Measurements from ENCODE around the gene UTP25.

UTP25 gene

DNA sequence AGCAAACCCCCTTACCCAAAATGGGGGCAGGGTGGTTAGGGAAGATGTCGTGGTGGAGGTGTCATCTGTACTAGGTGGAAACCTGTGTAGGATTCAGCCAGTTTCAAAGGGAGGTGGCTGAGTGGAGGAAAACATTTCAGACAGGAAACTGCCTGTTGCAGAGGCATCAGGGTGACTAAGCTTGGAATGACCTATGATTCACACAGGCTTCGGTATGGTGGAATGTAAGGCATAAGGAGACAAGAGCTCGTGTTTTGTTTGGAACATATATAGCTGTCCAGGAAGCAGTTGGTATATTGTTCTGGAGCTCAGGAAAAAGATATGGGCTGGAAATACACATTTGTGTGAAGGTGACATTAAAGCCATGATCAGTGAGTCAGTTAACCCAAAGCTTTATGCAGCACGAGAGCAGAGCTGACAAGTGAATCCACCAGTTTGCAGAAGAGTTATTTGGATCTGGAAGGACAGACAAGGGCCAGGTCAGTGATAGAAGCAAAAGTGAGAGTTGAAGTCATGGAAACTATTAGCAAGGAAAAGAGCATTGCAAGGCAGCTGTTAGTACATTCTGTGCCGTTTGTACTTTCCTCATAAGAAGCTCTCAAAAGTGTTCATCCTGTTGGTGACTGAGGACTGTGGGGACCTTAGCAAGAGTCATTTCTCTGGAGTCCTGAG lies 12.2 kb downstream of the UTP25 start:
- DNase-seq (ENCODE audit: low read depth in 3 of 3): no peak

DNA sequence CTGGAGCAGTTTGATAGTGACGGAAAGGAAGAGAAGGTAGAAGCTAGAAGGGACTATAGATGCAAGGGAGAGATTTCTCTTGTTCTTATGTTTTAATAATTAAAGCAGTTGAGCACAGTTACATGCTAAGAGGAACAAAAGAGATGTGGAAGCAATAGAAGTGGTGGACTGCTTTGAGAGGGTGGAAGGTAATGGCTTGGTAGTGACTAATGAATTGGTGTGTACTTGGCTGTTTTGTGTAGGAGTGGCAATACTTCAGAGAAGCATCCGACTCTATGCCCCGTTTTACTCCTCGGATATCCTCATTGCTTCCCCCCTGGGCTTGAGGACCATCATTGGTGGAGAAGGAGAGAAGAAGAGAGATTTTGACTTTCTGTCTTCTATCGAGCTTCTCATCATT lies 12.8 kb downstream of the UTP25 start:
- no peak for DNase-seq (ENCODE audit: low read depth in 3 of 3)

DNA sequence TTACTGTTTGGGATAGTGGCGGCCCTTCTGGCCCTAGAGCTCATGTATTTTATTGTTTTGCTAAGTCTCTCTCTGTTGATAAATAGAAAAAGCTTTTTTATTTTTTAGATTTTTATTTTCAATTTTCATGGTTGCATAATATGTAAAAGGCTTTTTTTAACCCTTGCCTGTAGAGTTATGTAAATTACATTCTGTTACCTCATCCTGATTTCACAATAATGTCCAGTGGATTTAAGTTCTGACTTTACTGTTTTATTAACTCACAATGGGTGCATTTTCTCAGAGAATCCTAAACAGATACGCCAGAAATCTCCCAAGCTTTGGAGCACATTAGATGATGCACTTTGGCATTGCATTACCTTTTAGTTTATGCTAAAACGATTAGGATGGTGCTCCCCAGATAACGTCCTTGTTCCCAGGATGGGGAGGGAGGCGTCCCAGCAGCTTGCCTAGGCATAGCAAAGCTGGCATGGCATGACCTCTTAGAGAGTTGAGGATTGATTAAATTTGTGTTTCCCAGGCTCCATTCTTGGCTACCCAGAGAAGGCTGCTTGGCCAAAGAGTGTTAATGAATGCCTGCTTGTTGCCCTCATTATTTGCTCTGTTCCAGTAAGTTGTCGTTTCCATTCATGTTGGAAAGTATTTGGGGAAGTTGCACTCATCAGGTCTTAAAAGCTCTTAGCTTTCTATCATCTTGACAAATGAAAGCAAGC lies 17.1 kb downstream of the UTP25 start:
- no peak for DNase-seq (ENCODE audit: low read depth in 3 of 3)

DNA sequence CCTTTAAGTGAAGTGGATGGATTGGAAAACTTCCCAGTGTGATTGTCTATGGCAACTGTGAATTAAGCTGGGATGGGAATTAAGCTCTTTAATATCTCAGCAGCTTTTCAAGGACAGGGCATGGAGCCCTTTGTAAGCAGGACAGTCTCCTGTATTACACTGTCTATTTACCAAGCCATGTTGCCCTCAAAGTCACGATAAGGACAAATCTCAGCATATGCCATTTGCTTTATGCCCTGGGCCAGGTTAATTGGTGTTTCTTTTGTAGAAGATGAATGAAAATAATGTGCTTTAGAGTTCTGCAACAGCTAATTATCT lies 17.6 kb downstream of the UTP25 start:
- no peak for DNase-seq (ENCODE audit: low read depth in 3 of 3)

DNA sequence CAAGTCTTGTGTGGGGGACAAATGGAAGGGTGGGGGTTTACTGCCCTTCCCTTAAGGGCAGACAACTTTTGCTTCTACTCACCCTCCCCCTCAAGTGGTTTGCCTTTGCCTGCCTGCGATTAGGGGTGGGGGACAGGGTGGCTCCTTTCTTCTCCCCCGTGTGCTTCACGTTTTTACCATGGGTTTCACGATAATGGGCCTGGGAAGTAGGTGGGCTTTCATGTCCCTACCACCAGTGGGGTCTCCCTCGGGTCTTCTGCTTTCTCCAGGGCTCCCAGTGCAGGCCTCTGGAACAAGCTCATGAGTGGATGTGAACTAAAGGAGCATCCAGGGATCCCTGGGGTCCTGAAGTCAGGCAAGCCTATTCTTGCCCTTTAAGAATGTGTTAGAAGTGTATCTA lies 21.6 kb downstream of the UTP25 start:
- no peak for DNase-seq (ENCODE audit: low read depth in 3 of 3)

DNA sequence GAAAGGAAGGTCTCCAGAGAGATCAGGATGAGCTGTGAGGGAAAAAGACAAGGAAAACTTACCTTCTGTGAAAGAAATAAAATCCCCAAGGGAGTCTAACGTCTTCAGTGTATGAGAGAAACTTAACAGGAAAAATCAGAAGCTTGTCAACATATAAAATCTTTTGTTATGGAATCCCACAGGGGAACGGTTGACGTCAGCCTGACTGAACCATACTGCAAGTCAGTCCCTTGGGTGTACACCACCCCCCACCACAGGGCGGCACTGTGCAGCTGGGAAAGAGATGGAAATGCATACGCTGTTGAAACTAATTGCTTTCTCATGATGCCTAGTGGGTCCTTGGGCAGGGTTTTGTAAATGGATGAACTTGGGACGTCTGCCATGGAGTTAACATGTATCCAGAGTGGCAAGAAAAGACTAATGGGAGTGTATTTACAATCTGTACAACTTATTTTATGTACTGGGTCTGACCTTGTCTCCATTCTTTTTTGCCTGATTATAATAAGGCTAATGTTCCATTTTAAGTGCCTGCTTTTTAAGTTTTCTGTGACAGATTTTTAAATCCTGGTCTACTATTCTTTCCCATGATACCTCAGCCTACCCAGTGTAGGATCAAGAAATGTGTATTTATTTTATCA lies 22.7 kb downstream of the UTP25 start:
- peak in 2 of 3 donors; percentile 10 to 31 for DNase-seq (ENCODE audit: low read depth in 3 of 3)

DNA sequence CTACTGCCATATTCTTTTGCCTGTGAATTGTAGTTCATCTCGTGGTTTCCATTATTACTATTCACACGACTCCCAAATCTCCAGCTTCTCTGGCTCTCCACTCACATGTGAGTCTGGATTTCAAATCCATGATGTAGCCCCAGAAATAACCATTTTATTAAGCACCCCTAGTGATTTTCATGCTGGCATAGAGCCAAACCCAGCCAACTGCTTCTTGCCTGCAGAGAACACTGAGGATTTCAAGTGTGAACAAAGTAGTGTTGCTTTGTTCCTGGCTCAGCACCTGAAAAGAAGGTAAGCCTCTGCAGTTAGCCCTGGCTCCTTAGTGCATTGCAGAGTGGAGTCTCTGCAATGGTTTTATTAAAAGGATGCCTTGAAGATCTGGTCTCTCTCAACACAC lies 25.9 kb downstream of the UTP25 start:
- DNase-seq (ENCODE audit: low read depth in 3 of 3): no peak

DNA sequence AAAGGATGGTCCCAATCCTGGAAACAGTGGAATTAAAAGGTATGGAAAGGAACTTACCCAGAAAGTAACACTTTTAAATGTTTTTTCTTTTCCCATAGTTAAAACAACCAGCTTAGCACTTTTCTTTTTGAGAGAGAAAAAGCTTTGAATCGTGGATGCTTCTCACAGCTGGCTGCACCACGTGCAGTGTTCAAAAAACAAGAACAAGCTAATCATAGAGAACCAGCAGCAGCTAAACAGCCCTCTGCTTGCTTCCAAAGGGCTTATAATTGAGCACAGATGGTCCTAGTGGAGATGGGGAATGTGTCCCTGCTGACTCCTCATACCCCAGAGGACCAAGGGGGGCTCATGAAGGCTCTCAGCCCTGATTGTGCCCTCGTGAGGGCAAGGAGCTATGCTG lies 26.4 kb downstream of the UTP25 start:
- DNase-seq (ENCODE audit: low read depth in 3 of 3): no peak

DNA sequence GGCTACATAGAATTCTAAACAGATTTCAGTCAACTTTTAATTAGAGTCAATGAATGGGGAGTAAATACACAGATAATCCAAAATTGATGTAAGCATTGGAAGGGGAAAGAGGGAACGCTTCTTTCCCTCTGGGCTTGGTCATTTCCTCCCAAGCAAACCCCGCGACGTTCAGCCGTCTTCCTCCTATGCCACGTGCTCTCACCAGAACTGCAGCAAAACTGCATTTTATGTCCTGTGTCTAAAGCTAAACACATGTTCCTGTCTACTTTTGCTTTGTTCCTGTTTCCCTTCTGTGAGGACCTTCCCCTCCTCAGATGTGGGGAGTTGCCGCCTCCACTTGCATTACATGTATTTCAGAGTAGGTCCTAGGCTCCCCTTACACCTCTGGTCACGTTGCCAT lies 27.2 kb downstream of the UTP25 start:
- DNase-seq (ENCODE audit: low read depth in 3 of 3): no peak

DNA sequence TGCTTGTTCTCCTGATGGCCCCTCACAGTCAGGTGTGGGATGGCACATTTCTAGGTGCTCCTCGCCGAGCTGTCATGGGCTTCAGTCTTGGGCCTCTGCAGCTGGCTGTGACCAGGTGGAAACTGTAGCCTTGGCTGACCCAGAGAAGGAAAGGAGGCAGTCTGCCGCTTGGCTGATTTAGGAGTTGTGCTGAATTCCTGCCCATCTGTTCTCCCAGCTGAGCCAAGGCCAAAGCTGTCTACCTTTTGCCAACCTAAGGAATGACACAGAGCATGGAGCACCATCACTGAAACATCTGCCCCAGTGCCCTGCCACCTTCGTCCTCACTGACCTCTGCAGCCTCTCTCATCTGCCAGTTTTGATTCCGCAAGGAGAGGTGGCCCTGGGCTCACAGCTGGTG lies 27.9 kb downstream of the UTP25 start:
- no peak for DNase-seq (ENCODE audit: low read depth in 3 of 3)

DNA sequence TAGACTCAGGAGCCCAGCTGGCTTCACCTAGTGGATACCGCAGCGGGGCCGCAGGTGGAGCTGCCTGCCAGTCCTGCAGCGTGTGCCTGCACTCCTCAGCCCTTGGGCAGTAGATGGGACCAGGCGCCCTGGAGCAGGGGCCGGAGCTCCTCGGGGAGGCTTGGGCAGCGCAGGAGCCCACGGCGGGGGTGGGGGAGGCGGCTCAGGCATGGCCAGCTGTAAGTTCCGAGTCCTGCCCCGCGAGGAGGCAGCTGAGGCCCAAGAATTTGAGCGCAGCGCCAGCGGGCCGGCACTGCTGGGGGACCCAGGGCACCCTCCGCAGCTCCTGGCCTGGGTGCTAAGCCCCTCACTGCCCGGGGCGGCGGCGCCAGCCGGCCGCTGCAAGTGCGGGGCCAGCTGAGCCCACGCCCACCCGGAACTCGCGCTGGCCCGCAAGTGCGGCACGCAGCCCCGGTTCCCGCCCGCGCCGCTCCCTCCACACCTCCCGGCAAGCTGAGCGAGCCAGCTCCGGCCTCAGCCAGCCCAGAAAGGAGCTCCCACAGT lies 30.9 kb downstream of the UTP25 start:
- no peak for DNase-seq (ENCODE audit: low read depth in 3 of 3)

DNA sequence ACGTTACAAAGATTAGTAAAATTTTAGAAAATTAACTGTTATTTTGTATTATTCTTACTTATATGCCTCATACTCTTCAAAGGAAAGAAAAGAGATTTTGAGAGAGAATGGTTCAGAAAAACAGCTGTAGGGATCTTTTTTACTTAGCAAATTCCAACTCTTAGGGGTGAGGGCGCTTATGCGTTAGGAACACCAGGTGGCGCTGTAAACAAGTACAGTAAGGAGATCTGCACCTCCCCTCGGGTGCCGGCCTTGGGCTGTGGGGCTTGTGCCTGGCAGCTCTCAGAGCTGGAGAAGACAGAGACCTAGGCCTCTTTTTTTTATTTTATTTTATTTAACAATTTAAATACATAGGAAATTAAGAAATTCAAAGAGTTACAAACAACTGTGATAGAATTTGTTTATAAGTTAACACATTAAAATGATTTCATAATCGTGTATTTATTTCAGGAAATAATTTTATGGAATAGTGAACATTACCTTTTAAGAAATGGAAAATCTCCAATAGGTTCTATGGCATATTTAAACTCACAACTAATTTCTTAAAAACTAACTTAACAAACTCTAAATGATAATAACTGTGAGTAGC lies 32.6 kb downstream of the UTP25 start:
- DNase-seq (ENCODE audit: low read depth in 3 of 3): peak; percentile 54 to 70 (median 60)

DNA sequence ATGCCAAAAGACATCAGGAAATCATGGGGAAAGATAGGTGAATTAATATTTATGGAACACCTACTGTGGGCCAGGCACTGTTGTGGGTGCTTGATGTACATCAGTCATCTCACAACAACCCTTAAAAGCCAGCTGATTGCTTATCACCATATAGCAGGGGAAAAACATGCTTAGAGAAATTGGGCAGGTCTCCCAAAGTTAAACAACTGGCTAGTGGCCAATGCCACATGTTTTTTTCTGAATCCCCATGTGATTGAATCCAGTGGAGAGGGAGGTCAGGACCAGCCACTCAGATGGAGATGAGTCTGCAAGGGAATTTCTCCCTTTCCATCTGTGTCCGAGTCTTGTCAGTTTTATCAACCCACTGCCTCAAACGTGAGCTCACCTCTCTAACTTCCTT lies 33.5 kb downstream of the UTP25 start:
- no peak for DNase-seq (ENCODE audit: low read depth in 3 of 3)

DNA sequence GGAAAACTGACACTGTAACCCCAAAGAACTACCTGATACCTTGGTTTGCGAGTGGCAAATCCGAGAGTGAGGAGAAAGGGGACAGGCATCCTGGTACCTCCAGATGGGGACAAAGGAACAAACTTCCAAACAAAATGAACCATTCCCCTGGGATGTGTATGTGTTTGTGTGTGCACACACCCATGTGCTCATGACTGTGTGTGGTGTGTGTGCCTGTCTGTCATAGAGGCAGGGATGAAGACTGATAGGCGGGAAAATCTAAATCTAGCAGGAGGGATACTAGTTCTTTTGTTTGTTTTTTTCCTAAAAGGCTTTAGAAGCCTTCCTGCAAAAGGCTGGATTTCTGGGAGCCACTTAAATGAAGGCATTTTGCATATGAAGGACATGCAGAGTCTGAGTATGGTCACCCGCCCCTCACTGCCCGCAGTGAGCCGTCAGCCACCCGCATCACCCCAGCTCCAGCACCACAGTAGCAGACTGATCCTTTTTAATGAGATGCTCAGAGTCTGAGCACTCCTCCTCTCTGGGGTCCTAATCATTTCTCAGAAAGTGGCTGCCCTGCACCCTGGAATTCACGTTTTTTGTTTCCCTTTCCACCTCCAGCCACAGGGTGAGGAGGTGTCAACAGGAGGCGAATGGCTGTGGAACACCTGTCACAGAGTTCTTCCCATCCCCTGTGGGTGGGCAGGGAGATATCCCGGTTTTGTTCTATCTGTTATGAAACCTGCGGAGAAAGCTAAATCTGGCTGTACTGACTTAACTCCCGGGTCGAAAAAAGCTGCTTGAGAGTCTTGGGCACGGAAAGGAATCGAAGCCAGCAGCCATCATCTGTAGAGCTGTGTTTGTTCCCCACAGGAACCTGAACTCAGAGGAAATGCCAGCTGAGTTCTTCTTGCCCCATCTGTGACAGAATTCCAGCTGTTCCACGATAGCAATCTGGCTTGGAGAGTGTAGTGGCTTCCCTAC lies 34.9 kb downstream of the UTP25 start:
- no peak for DNase-seq (ENCODE audit: low read depth in 3 of 3)

DNA sequence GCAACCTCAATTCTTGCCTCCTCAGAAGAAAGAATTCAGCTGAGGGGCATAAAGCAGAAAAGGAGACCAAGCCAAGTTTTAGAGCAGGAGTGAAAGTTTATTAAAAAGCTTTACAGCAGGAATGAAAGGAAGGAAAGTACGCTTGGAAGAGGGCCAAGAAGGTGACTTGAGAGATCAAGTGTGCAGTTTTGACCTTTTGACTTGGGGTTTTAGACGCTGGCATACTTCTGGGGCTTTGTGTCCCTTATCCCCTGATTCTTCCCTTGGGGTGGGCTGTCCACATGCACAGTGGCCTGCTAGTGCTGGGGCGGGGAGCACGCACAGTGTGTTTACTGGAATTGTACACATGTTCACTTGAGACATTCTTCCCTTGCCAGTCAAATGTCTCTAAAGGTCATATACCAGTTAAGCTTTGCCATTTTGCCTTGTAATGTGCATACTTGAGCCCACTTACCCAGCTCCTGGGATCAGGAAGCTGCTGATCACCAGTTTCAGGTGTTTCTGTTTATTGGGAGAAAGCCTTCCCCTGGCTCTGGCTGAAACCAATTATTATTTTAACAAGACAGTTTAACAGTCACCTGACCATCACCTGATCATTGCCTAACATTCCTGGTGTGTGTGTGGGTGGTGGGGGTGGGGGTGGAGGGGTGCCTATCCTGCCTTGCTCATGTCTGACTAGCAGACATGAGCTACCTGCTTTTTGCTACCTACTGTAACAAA lies 36.2 kb downstream of the UTP25 start:
- DNase-seq (ENCODE audit: low read depth in 3 of 3): no peak

DNA sequence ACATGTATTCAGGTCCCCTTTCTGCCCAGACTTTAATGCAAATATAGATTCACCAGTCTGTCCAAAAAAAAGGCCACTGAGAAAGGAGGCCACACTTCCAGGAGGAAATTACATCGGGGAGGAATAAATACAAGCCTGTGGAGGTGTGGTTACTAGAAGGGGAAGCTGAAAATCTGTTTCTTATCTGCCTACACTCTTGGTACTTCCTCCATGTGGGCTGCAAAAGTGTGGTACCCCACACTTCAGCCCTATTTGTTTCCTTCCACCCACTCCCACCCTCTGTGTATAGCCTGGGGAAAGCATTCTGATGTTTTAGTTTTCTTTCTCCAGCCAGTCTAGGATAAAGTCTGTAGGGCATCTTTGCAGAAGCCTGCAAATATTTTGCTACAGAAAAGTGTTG lies 38.4 kb downstream of the UTP25 start:
- DNase-seq (ENCODE audit: low read depth in 3 of 3): no peak

DNA sequence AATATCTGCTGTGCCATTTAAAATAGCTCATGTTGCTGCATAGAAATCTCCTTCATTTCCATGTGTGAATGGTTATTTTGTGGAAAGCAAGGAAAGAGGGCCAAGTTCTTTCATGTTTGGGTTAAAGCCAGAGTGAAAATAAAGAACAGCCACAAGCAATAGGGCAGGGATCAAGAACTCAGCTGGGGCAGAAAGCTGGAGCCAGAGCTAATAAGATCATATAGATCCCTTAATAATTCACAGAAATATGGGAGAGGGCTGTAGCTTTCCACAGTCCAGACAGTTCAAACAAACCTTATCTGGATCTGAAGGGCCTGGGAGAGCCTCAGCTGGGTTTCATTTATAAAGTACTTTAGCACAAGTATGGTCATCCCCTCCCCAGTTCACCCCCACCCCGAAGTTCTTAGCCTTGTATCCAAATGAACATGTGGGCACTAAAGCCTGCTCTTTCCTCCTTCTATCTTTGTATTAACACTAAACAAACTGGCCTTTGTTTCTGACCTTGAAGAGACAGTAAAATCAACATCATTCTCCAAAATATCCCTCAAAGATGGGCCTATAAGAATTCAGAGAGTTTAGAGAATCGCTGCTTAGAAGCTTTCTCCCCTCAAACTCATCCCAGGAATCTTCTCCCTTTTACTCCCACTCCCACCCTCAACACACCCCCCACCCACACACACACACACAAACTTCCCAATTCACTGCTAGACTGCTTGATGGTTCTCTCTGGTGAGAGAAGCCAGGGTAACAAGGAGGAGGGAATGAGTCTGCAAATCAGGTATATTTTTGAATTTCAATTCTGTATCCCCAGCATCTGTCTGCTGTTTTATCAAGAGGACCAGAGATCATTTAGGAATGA lies 41.7 kb downstream of the UTP25 start:
- no peak for DNase-seq (ENCODE audit: low read depth in 3 of 3)

DNA sequence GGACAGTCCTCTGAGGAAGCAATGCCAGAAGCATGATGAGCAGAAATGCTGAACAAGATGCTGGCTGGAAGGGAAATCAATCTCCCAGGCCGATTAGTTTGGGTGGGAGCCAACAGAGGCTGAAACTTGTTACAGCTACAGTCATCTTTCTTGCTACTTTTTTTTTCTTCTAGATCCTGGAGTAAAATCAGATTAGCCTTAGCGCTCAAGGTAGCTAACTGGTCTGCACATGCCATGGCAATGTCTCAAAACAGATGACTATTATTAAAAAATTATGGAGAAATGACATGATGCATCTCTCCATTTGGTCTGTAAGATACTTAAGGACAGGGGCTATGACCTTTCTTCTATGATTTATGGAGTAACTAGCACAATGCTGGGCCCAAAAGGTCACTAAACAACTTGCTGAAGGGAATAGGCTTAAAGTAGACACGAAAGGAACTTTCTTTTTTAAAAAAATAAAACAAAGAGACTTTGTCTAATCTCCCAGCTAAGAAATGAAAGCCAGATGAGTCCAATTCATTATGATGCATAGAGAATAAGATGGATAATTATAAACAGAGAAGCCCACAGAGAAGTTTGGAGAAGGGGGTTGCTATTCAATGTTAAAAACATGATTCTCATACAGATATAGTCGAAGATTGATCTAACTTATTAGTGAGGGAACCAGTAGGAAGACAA lies 42.5 kb downstream of the UTP25 start:
- no peak for DNase-seq (ENCODE audit: low read depth in 3 of 3)

DNA sequence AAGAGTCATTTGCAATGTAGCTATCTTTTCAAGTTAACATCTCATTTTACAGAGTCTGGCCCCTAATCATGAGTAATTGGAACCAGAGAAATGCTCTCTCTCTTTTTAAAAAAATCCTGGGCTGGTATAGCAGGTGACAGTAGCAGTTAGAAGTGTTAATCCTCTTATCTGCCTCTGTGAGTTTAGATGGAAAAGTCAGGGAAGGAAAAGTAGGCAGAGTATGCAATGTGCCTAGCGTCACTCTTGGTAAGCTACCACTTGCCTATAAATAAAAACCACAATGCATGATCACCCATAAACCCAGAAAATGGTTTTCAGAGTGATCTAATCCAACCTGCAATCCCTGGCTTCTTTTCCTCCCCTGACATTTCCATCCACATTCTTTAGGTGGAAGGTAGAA lies 43.2 kb downstream of the UTP25 start:
- no peak for DNase-seq (ENCODE audit: low read depth in 3 of 3)
